Mucosa of descending colon (tissue), 3 donors: Measurements from ENCODE around the gene RTCA. TPM values are rescaled to one million over a fixed set of nuclear protein-coding genes. Genes with fewer than 3 reads are reported as not detected.
"Not testable (repeated sequence)": the region's sequence is repeated elsewhere in the genome, so short reads cannot be mapped to it uniquely, and the experiment has no call there.

Source experiments
- ATAC-seq: fragments of 200-7000 bp; cut with Tn5 transposase; one replicate; pipeline ENCODE4 v1.9.1; 2020; ENCODE audit warnings: mild to moderate bottlenecking, moderate library complexity
- DNase-seq, 3 donors: peaks; one replicate each; pipeline ENCODE4 v3.0.0-alpha.2; 2020
- H3K36me3 ChIP-seq: fragments of 200-600 bp; one replicate; pipeline ENCODE4 v1.8.0; 2021; ENCODE audit warnings: low read depth, mild to moderate bottlenecking
- H3K4me1 ChIP-seq: fragments of 200-600 bp; one replicate; pipeline ENCODE4 v1.8.0; 2021; ENCODE audit warnings: low read depth, mild to moderate bottlenecking
- H3K4me3 ChIP-seq: fragments of 200-600 bp; one replicate; pipeline ENCODE4 v1.8.0; 2021; ENCODE audit warnings: mild to moderate bottlenecking
- H3K9me3 ChIP-seq: fragments of 200-600 bp; one replicate; pipeline ENCODE4 v1.8.0; 2021; ENCODE audit warnings: mild to moderate bottlenecking
- intact Hi-C, 2 donors: fragments of 100-400 bp; cut with DNase I in 1 of 2; cut with micrococcal nuclease in 1 of 2; formaldehyde crosslinking; loops; one replicate each; pipeline versions ENCODE4 v1.11.0 to v1.11.1; 2022; cut with DNase I, micrococcal nuclease
- total RNA-seq, 3 donors: library from RNA; stranded (reverse); fragmentation: NEBNext Ultra II Directional in 2 of 3; extraction: Animal tissue kit (Norgen Biotek cat#: 25700) in 2 of 3; gene quantifications; one replicate each; pipeline versions ENCODE4 v1.2.1 to v1.2.4, GENCODE V29; 2021 to 2023
- TF ChIP-seq, protein P1 (sequence below): fragments of 200-600 bp; IDR thresholded peaks from one replicate; pipeline ENCODE4 v1.8.0; 2022; ENCODE audit warnings: antibody characterized with exemption, mild to moderate bottlenecking
- donor health status: DM: no; HTN: no; CAD: no; lungs with moderate emphysema.
- donor health status: DM: no; HTN: no; CAD: no.
- donor health status: DM: no; HTN: yes; CAD: no.

Gene RTCA
- total RNA-seq, 3 donors from 2014 or later = 35.0 to 40.1 (median 36.3) TPM

- no peaks in the 10 kb centered on the region for H3K9me3 ChIP-seq
Measured at GRCh38 chr1:100290291-100290690, 24.3 kb downstream of the RTCA start.

DNA sequence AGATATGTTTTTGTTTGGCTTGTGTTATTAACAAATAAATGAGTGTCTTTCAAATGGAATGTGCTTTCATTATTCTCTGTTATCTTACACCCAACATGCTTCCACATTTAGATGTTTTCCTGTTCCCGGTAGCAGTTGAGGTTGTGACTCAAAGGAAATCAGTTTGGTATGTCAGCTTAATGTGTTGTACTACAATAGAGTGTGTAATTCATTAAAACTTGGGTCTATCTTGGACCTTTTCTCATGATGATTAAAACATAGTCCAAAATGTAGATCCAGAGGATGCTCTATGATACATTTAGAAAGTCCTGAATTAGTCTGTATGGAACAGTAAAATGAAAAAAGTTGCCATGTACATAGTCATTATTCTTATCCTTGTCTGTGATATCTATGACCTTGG is 26.7 kb downstream of the RTCA start:
- Histone ChIP-seq H3K4me3 (no peak overlapping the region), H3K9me3 (no peaks in the 10 kb centered on the region), H3K4me1 (no peaks in the 10 kb centered on the region), H3K36me3 (peaks cover 7% of the 10 kb centered on the region)
- no peak for DNase-seq
- intact Hi-C loops = no loop called here
- no peak for ATAC-seq
- TF ChIP-seq, protein P1, sequence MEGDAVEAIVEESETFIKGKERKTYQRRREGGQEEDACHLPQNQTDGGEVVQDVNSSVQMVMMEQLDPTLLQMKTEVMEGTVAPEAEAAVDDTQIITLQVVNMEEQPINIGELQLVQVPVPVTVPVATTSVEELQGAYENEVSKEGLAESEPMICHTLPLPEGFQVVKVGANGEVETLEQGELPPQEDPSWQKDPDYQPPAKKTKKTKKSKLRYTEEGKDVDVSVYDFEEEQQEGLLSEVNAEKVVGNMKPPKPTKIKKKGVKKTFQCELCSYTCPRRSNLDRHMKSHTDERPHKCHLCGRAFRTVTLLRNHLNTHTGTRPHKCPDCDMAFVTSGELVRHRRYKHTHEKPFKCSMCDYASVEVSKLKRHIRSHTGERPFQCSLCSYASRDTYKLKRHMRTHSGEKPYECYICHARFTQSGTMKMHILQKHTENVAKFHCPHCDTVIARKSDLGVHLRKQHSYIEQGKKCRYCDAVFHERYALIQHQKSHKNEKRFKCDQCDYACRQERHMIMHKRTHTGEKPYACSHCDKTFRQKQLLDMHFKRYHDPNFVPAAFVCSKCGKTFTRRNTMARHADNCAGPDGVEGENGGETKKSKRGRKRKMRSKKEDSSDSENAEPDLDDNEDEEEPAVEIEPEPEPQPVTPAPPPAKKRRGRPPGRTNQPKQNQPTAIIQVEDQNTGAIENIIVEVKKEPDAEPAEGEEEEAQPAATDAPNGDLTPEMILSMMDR = no peak

More at GRCh38 chr1:100290291-100290690, 24.3 kb downstream of the RTCA start:
- Histone ChIP-seq H3K4me1 (no peaks in the 10 kb centered on the region), H3K4me3 (no peak overlapping the region), H3K36me3 (peaks cover 15% of the 10 kb centered on the region)
- intact Hi-C loops = no loop called here
- DNase-seq (no peak), ATAC-seq (no peak)
- TF ChIP-seq, protein P1 = no peak

GRCh38 chr1:100296140-100296539 is 30.1 kb downstream of the RTCA start:
- Histone ChIP-seq H3K4me1 (no peaks in the 10 kb centered on the region), H3K4me3 (no peak overlapping the region), H3K36me3 (no peaks in the 10 kb centered on the region), H3K9me3 (no peaks in the 10 kb centered on the region)
- intact Hi-C loops = no loop called here
- DNase-seq (no peak), ATAC-seq (no peak)
- TF ChIP-seq, protein P1 = no peak

DNA sequence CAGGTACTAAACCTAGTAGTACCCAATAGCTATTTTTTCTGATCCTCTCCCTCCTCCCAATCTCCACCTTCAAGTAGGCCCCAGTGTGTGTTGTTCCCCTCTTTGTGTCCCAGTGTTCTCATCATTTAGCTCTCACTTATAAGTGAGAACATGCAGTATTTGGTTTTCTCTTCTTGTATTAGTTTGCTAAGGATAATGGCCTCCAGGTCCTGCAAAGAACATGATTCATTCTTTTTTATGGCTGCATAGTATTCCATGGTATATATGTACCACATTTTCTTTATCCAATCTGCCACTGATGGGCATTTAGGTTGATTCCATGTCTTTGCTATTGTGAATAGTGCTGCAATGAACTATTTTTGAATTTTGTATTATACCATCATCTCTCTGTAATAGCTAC is 31.0 kb downstream of the RTCA start:
- H3K4me3 ChIP-seq, ATAC-seq, intact Hi-C loops, DNase-seq, H3K9me3 ChIP-seq, H3K4me1 ChIP-seq, H3K36me3 ChIP-seq: not testable (repeated sequence)

DNA sequence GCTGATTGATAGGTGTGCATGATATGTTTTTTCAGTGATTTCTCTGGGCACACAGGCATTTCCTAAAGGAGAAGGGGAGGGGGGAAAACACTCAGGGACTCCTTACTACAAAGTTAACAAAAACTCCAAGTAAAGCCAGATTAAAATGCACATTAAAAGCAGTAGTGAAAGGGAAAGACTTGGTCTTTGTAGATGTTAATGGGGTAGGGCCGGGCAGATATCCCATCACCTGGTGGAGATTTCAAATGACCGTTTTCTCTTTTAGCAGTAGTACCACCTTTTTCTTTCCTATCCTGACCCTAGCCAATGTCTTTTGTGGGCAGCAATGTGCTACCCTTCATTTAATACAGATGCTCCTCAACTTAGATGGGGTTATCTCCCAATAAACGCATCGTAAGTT is 32.5 kb downstream of the RTCA start:
- ATAC-seq (no peak), DNase-seq (no peak)
- Histone ChIP-seq H3K9me3 (no peaks in the 10 kb centered on the region), H3K4me3 (no peak overlapping the region), H3K4me1 (no peaks in the 10 kb centered on the region), H3K36me3 (no peaks in the 10 kb centered on the region)
- TF ChIP-seq, protein P1 = no peak
- intact Hi-C loops = no loop called here

DNA sequence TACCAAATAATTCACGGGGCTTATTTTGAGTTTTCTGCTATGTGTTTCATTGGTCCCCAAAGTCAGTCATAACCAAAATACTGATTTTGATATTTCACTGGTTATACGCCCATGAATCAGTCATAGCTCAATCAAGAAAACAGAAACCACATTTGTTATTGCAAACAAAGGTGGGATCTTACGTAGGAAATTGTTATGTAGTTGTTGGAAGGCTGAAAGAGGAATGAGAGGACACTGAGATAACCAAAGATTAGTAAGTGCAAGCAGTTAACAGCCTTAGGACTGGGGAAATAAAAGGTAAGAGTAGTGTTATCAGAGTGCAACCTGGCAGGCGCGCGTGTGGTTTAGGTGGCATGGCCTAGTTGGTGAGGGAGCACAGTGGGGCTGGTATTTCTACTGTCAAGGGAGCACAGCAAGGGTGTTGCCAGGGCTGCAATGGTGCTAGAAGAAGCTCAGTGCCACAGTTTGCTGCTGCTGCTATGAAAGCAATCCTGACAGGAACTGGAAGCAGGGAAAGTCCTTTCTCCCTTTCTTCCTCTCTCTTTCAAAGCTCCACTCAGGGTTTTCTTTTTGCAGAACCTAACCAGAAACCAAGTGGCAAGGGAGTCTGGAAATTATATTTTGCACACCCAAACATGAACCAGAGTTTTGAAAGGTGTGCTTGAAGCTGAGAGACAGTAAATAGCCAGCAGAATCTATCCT is 33.7 kb downstream of the RTCA start:
- no peaks in the 10 kb centered on the region for H3K9me3 ChIP-seq
- TF ChIP-seq, protein P1 = no peak
- intact Hi-C loops = no loop called here
- no peak overlapping the region for H3K4me3 ChIP-seq
- ATAC-seq = no peak
- DNase-seq = no peak
- no peaks in the 10 kb centered on the region for H3K4me1 ChIP-seq
- no peaks in the 10 kb centered on the region for H3K36me3 ChIP-seq
